HepG2 (cell line): ENCODE measurements around the gene JAK1.

Experiments
- BRCA1 ChIP-seq: sonication (generic); formaldehyde crosslinking; IDR thresholded peaks from 2 replicates; pipeline ENCODE4 v1.4.0; 2020; ENCODE audit warnings: missing genetic modification reagents
- MATR3 ChIP-seq: sonication (generic); formaldehyde crosslinking; IDR thresholded peaks from 2 replicates; pipeline ENCODE4 v1.4.0; 2020; ENCODE audit warnings: missing genetic modification reagents
- ZNF790 ChIP-seq: sonication (generic); formaldehyde crosslinking; IDR thresholded peaks from 2 replicates; pipeline ENCODE4 v1.8.0; 2022; ENCODE audit warnings: missing genetic modification reagents, mild to moderate bottlenecking, borderline replicate concordance

DNA sequence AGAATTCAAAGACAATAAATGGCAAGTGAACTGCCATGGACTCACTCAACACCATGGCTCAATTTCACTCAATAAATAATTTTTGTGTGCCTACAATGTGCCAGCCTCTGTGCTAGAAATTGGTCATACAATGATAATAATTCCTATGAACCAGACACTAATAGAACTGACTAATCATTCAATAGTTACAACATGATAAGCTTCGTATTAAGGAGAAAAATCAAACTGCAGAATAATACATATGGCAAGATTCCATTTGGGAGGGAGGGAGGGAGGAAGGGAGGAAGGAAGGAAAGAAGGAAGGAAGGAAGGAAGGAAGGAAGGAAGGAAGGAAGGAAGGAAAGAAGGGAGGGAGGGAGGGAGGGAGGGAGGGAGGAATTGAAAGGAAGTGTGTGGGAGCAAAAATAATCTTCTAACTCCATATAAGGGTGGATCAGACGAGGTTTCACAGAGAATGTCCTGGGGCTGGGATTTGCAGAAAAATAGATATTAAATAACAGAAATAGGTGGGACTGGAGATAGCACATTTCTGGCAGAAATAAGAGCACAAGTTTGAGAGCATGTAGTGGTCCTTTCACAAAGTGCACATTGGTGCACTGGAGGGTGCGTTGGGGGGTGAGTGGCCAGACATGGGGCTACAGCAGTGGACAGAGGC, 52.9 kb downstream of the JAK1 start:
- TF ChIP-seq ZNF790 (no peak), MATR3 (CRISPR knock-in tag) (no peak), BRCA1 (CRISPR knock-in tag) (no peak)
